HG03378 (cell line): Measurements from ENCODE around the gene KIFBP.
A peak's percentile ranks its signal among the peaks of the same experiment; 100 is the strongest.
"Not testable (repeated sequence)": the region's sequence is repeated elsewhere in the genome, so short reads cannot be mapped to it uniquely, and the experiment has no call there.

ENCODE experiments used
- ATAC-seq: cut with Tn5 transposase; IDR thresholded peaks from one replicate; pipeline ENCODE4 v1.9.1; 2021; ENCODE audit warnings: mild to moderate bottlenecking, moderate library complexity; ENCODE audit not compliant: unreplicated experiment

KIFBP gene

GRCh38 chr10:68988530-68989316 is at the start of gene KIFBP:
KIFBP (plus strand) TSS chr10:68988803; CDS start chr10:68988833, 30 bp downstream.
- peak; percentile 72 for ATAC-seq

GRCh38 chr10:68938884-68939283 is 49.7 kb upstream of the KIFBP start:
- no peak for ATAC-seq

- not testable (repeated sequence) for ATAC-seq
Measured at GRCh38 chr10:68940917-68941316, 47.7 kb upstream of the KIFBP start.

- no peak for ATAC-seq
Measured at GRCh38 chr10:68950598-68950997, 38.0 kb upstream of the KIFBP start.

GRCh38 chr10:68954904-68955303 is 33.7 kb upstream of the KIFBP start:
- ATAC-seq = no peak

- peak; percentile 3 for ATAC-seq
Measured at GRCh38 chr10:68955355-68955831, 33.2 kb upstream of the KIFBP start.

GRCh38 chr10:68955832-68956532 is 32.6 kb upstream of the KIFBP start, which contains the start of gene DDX21:
DDX21 (plus strand) TSS chr10:68956170; CDS start chr10:68956226, 56 bp downstream.
- peak; percentile 75 for ATAC-seq

- ATAC-seq = no peak
Measured at GRCh38 chr10:68957284-68957615, 31.4 kb upstream of the KIFBP start.

- ATAC-seq = no peak
Measured at GRCh38 chr10:68957654-68958053, 30.9 kb upstream of the KIFBP start.

- ATAC-seq = no peak
Measured at GRCh38 chr10:68959695-68960527, 28.7 kb upstream of the KIFBP start.

GRCh38 chr10:68963151-68963550 is 25.5 kb upstream of the KIFBP start:
- ATAC-seq = no peak

- ATAC-seq = no peak
Measured at GRCh38 chr10:68973975-68974374, 14.6 kb upstream of the KIFBP start.

GRCh38 chr10:68975936-68976473 is 12.6 kb upstream of the KIFBP start:
- not testable (repeated sequence) for ATAC-seq

- ATAC-seq = not testable (repeated sequence)
Measured at GRCh38 chr10:68979738-68980137, 8.9 kb upstream of the KIFBP start.

GRCh38 chr10:68981074-68981473 is 7.5 kb upstream of the KIFBP start:
- ATAC-seq = no peak

- ATAC-seq = no peak
Measured at GRCh38 chr10:68982389-68982788, 6.2 kb upstream of the KIFBP start.

- ATAC-seq = no peak
Measured at GRCh38 chr10:68987611-68988010, 992 bp upstream of the KIFBP start.

GRCh38 chr10:68989317-68989990 is 851 bp downstream of the KIFBP start:
- no peak for ATAC-seq

- ATAC-seq = no peak
Measured at GRCh38 chr10:68992636-68993440, 4.2 kb downstream of the KIFBP start.

GRCh38 chr10:68997211-68997610 is 8.6 kb downstream of the KIFBP start:
- ATAC-seq = no peak
